ENCODE data around the gene ITPRID1.

DNA sequence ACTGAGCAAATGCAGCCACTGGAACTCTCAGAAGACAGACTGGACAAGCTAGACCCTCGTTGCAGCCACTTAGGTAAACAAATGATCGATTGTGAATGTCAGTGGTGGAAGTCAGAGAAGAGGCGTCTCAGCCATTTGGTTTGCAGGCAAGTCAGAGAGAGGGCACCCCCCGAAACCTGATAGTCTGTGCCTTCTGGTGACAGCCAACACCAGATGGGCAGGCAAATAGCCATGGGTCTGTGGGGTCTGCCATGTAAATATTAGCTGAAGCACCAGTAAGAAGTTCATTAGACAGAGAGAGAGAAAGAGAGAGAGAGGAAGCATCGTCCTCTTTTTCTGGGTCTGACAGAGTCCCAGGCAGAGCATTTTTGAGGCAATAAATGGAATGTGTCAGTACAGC, 178.6 kb downstream of the ITPRID1 start:
- TF ChIP-seq, protein P1, sequence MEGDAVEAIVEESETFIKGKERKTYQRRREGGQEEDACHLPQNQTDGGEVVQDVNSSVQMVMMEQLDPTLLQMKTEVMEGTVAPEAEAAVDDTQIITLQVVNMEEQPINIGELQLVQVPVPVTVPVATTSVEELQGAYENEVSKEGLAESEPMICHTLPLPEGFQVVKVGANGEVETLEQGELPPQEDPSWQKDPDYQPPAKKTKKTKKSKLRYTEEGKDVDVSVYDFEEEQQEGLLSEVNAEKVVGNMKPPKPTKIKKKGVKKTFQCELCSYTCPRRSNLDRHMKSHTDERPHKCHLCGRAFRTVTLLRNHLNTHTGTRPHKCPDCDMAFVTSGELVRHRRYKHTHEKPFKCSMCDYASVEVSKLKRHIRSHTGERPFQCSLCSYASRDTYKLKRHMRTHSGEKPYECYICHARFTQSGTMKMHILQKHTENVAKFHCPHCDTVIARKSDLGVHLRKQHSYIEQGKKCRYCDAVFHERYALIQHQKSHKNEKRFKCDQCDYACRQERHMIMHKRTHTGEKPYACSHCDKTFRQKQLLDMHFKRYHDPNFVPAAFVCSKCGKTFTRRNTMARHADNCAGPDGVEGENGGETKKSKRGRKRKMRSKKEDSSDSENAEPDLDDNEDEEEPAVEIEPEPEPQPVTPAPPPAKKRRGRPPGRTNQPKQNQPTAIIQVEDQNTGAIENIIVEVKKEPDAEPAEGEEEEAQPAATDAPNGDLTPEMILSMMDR (IDR thresholded peaks at IDR 0.05) = no peak
- no peak for TF ChIP-seq POLR2A (IDR thresholded peaks at IDR 0.05)

Data from uterus (tissue), 2 donors.